Pancreas (tissue), 10 donors: ENCODE results near the gene NAT16. TPM values are rescaled to one million over a fixed set of nuclear protein-coding genes. Genes with fewer than 3 reads are reported as not detected.

Experiments used
- ATAC-seq, 4 donors: fragments of 200-7000 bp; cut with Tn5 transposase; one replicate each; pipeline versions ENCODE4 v1.8.0 to v1.9.1; 2020; ENCODE audit warnings: mild to moderate bottlenecking in 4 of 4, moderate library complexity in 4 of 4
- DNase-seq, 6 donors: peaks; one replicate each; pipeline ENCODE4 v3.0.0-alpha.2; 2020
- FAIRE-seq: peaks from 2 replicates; lab custom pipeline; 2012; peaks lifted over from hg19 to GRCh38; lab: Jason Lieb, UNC
- H3K27ac ChIP-seq, 4 donors: fragments of 200-600 bp; sonication (generic); 1 replicate in 3 of 4; 2 replicates in 1 of 4; pipeline versions ENCODE4 v1.5.0 to v1.8.0; 2020
- H3K27me3 ChIP-seq, 4 donors: fragments of 200-600 bp; one replicate each; pipeline ENCODE4 v1.8.0; 2021
- H3K36me3 ChIP-seq, 3 donors: fragments of 200-600 bp; sonication (generic) in 1 of 3; one replicate each; pipeline versions ENCODE4 v1.5.0 to v1.8.0; 2020 to 2021
- H3K4me1 ChIP-seq, 3 donors: fragments of 200-600 bp; one replicate each; pipeline ENCODE4 v1.8.0; 2021
- H3K4me3 ChIP-seq, 4 donors: fragments of 200-600 bp; sonication (generic) in 2 of 4; one replicate each; pipeline versions ENCODE4 v1.5.0 to v1.8.0; 2020 to 2021
- H3K9me3 ChIP-seq, 4 donors: fragments of 200-600 bp; one replicate each; pipeline ENCODE4 v1.8.0; 2021
- WGBS, 2 donors: extraction: QIAGEN DNeasy Blood & Tissue Kit; methylation state at CpG; one replicate each; pipeline ENCODE4 v1.1.7; 2013; 5-methylcytosine and 5-hydroxymethylcytosine counted together
- intact Hi-C, 3 donors: fragments of 100-400 bp; cut with DNase I; formaldehyde crosslinking; loops; one replicate each; pipeline versions ENCODE4 v1.11.1 to v1.14.2; 2022
- polyA plus RNA-seq, 2 donors: library from polyadenylated mRNA; stranded (reverse); fragments of 200-250 nt; gene quantifications; one replicate each; pipeline ENCODE4 v1.2.3, GENCODE V29; 2013
- total RNA-seq, 6 donors: library from RNA; stranded (reverse); fragmentation: NEBNext Ultra II Directional in 4 of 6; extraction: Animal tissue kit (Norgen Biotek cat#: 25700) in 4 of 6; gene quantifications; one replicate each; pipeline versions ENCODE4 v1.2.1 to v1.2.4, GENCODE V29; 2021 to 2023
- TF ChIP-seq, protein P1 (sequence below), 4 donors: fragments of 200-600 bp; sonication (generic) in 3 of 4; IDR thresholded peaks; one replicate each; pipeline versions ENCODE4 v1.5.0 to v1.8.0; 2021; ENCODE audit warnings: antibody characterized with exemption in 4 of 4
- donor health status: healthy with polysubstance abuse.
- donor health status: DM: no; HTN: no; CAD: no; lungs with moderate emphysema.
- donor health status: DM: no; HTN: no; CAD: no.
- donor health status: control.
- donor health status: control.
- donor health status: Bipolar disorder and iron deficiency.
- donor health status: DM: yes; HTN: yes; CAD: no.
- donor health status: DM: no; HTN: no; CAD: no.
- donor health status: DM: no; HTN: no; CAD: no.
- donor health status: DM: yes; HTN: yes; CAD: no.

NAT16 gene
- total and polyA plus RNA-seq, 8 donors = 0.19 to 3.6 (median 0.49) TPM; not detected in 1

DNA sequence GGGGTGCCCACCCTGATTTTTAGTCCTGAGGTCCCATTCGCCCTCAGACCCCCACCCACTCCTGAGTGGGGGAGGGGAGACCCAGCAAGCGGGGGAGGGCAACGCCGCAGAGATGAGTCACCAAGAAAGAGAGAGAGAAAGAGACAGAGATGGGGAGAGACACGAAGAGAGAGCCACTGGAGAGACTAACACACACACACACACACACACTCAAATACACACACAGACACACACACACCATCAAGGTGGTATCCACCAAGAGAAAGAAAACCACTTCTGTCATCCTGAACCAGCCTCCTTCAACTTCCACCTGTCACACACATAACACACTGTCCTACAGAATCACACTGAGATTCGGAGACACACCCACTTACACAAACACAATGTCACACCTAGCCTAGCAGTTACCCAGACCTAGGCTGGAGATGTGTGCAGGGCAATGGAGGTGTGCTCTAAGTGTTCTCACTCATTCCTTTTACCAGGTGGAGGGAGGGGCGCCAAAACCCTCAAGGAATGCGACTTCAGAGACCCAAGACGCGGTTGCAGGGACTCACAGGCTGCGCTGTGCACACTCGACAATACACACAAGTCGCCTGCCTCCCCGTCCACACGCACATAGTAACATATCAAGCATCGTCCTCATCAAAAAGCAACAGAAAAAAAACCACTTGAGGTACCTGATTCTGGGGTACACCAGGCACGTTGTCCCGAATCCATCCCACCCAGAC, 10.8 kb downstream of the NAT16 start:
- Histone ChIP-seq H3K9me3 (no peaks in the 10 kb centered on the region), H3K36me3 (no peaks in the 10 kb centered on the region), H3K27ac (no peak overlapping the region), H3K27me3 (peaks cover 0 to 47% (median 7%) of the 10 kb centered on the region in 4 donors), H3K4me1 (peaks cover 10 to 25% (median 23%) of the 10 kb centered on the region in 3 donors), H3K4me3 (no peak overlapping the region)
- ATAC-seq = no peak
- DNase-seq = no peak
- WGBS, 2 donors = 0 to 2% methylated on average over 15 to 18 of the region's 18 CpGs
- FAIRE-seq = no peak
- TF ChIP-seq, protein P1, sequence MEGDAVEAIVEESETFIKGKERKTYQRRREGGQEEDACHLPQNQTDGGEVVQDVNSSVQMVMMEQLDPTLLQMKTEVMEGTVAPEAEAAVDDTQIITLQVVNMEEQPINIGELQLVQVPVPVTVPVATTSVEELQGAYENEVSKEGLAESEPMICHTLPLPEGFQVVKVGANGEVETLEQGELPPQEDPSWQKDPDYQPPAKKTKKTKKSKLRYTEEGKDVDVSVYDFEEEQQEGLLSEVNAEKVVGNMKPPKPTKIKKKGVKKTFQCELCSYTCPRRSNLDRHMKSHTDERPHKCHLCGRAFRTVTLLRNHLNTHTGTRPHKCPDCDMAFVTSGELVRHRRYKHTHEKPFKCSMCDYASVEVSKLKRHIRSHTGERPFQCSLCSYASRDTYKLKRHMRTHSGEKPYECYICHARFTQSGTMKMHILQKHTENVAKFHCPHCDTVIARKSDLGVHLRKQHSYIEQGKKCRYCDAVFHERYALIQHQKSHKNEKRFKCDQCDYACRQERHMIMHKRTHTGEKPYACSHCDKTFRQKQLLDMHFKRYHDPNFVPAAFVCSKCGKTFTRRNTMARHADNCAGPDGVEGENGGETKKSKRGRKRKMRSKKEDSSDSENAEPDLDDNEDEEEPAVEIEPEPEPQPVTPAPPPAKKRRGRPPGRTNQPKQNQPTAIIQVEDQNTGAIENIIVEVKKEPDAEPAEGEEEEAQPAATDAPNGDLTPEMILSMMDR (IDR thresholded peaks at IDR 0.05) = no peak
- intact Hi-C loops = no loop called here

DNA sequence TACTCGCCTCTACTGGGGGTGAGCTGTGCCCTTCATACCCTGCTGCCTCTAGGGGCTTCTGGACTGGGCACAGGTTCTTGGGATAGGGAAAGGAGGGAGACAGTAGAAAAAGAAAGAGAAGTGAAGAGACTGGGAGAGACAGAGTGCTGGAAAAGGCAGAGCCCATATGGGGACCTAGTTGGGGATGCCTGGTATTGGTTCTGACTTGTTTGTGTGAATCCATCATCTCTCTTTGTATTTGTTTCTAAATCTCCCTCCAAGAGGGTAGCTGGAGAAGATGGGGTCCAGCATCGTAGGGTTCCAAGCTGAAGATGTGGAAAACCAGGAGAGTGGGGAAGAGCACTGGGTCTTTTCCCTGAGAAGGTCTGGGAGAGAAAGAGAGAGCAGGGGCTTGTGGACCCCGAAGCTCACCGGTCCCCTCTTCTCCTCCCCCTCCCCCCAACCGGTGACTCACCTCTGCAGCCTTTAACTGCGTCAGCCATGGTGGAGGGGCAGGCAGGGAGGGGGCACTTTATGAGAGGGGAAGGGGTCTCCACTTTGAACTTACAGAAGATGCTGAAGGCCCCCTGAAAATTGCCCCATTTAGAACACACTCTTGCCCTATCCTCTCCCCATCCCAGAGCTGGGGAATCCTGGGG, 11.6 kb downstream of the NAT16 start:
- H3K36me3 ChIP-seq = no peaks in the 10 kb centered on the region
- H3K27ac ChIP-seq = no peak overlapping the region
- TF ChIP-seq, protein P1 (IDR thresholded peaks at IDR 0.05) = no peak
- H3K4me1 ChIP-seq = peaks cover 15 to 30% (median 24%) of the 10 kb centered on the region in 3 donors
- intact Hi-C loops = no loop called here
- H3K27me3 ChIP-seq = peaks cover 0 to 52% (median 7%) of the 10 kb centered on the region in 4 donors
- H3K4me3 ChIP-seq = no peak overlapping the region
- ATAC-seq (no peak), FAIRE-seq (no peak), DNase-seq (no peak)
- no peaks in the 10 kb centered on the region for H3K9me3 ChIP-seq
- 3 to 7% methylated on average over 3 to 6 of the region's 6 CpGs for WGBS, 2 donors

DNA sequence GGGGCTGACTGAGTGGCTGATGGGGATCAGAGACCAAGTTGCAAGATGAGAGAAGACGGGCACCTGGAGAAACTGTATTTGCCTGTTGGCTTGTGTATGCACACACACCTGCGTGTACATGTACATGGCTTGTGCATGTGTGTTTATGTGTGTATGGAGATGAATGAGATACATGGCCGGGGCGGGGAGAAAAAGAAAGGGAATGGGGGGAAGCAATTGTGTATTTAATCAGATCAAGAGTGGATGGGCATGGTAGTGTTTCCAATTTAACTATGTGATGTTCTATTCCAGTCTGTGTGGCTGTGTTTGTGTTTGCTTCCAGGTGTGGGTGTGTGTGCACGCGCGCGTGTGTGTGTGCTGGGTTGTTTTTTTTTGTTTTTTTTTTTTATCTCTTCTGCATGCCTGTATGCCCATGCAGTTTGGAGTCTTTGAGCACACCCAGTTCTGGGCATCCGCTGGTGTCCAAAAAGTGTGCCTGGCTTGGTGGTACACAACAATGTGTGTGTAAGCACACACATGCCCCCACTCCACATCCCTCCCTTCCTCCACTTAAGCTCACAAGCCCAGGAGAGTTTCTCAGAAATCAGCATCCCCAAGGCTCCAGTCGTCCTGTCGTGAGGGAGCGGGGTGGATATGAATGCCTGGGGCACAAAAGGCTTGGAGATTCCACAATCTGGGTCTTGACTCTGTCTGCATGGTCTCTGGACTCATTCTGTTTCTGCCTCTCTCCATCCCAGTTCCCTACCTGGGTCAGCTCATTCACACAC, 12.3 kb downstream of the NAT16 start:
- intact Hi-C loops = no loop called here
- ATAC-seq = no peak
- 4 to 6% methylated on average over 12 of the region's 12 CpGs for WGBS, 2 donors
- Histone ChIP-seq H3K27ac (no peak overlapping the region), H3K36me3 (no peaks in the 10 kb centered on the region), H3K4me3 (no peak overlapping the region), H3K9me3 (no peaks in the 10 kb centered on the region), H3K4me1 (peaks cover 15 to 27% (median 18%) of the 10 kb centered on the region in 3 donors), H3K27me3 (peaks cover 0 to 48% (median 5%) of the 10 kb centered on the region in 4 donors)
- TF ChIP-seq, protein P1 (IDR thresholded peaks at IDR 0.05) = no peak
- no peak for DNase-seq
- FAIRE-seq = no peak

DNA sequence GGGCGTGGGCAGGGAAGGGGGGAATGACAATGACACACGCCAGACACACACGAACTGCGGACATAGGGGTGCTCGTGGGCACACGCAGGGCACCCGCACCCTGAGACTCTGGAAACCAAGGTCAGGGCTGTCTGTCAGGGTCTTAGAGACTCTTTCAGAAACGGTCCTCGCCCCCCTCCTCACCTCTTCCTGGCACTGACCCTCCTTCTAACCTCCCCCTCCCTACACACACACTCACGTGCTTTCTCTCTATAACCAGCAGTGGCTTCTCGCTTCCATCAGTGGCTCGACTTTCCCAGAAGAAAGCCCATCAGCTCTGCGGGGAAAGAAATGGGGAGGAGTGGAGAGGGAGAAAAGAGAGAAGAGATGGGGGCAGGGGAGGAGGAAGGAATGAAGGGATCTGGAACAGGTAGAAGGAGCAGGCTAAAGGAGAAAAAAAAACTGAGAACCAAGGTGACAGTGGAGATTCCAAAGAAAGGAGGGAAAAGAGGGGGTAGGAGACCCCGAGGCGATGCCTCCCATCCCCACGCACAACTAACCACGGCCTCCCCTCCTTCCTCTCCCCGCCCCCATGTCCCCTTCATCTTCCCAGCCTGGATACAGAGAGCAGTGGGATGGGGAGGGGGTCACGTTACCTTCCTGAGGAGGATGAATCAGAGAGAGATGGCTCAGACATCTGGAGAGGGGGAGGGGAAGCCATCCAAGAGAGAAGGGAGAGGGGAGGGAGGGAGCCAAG, 13.0 kb downstream of the NAT16 start:
- FAIRE-seq (no peak), ATAC-seq (no peak), DNase-seq (no peak)
- Histone ChIP-seq H3K36me3 (no peaks in the 10 kb centered on the region), H3K27ac (no peak overlapping the region), H3K27me3 (peaks cover 0 to 40% (median under 1%) of the 10 kb centered on the region in 4 donors), H3K9me3 (no peaks in the 10 kb centered on the region), H3K4me1 (peaks cover 12 to 25% (median 20%) of the 10 kb centered on the region in 3 donors), H3K4me3 (no peak overlapping the region)
- 0 to 2% methylated on average over 14 to 19 of the region's 19 CpGs for WGBS, 2 donors
- intact Hi-C loops = no loop called here
- TF ChIP-seq, protein P1 (IDR thresholded peaks at IDR 0.05) = no peak
